Upper lobe of left lung (tissue), 6 donors: ENCODE data around the gene INSRR. TPM values are rescaled to one million over a fixed set of nuclear protein-coding genes. Genes with fewer than 3 reads are reported as not detected.

ENCODE experiments used
- ATAC-seq, 2 donors: fragments of 200-7000 bp; cut with Tn5 transposase; one replicate each; pipeline ENCODE4 v1.9.1; 2022; ENCODE audit warnings: mild to moderate bottlenecking in 2 of 2, moderate library complexity in 2 of 2; ENCODE audit not compliant: low FRiP score in 2 of 2
- DNase-seq, 2 donors: peaks; one replicate each; pipeline ENCODE4 v3.0.0-alpha.2; 2019 to 2020
- H3K27ac ChIP-seq, 4 donors: fragments of 200-600 bp; sonication (generic); one replicate each; pipeline ENCODE4 v1.5.1; 2016 to 2019
- H3K27me3 ChIP-seq, 4 donors: fragments of 200-600 bp; sonication (generic); one replicate each; pipeline ENCODE4 v1.5.1; 2017 to 2019
- H3K36me3 ChIP-seq, 4 donors: fragments of 200-600 bp; sonication (generic); one replicate each; pipeline ENCODE4 v1.5.1; 2016 to 2019
- H3K4me1 ChIP-seq, 4 donors: fragments of 200-600 bp; sonication (generic); one replicate each; pipeline ENCODE4 v1.5.1; 2018 to 2019
- H3K4me3 ChIP-seq, 4 donors: fragments of 200-600 bp; sonication (generic); one replicate each; pipeline ENCODE4 v1.5.1; 2017 to 2019; ENCODE audit warnings: mild to moderate bottlenecking in 2 of 4, moderate library complexity in 1 of 4
- H3K9me3 ChIP-seq, 4 donors: fragments of 200-600 bp; sonication (generic); one replicate each; pipeline ENCODE4 v1.5.1; 2018 to 2019
- CTCF ChIP-seq, 6 experiments: fragments of 450-650 bp in 4 of 6; fragments of 200-600 bp in 2 of 6; sonication (generic) in 2 of 6; IDR thresholded peaks; one replicate each; pipeline ENCODE4 v1.5.1; 2016 to 2019; ENCODE audit warnings: antibody characterized with exemption in 6 of 6
- EP300 ChIP-seq, 4 donors: sonication (generic); formaldehyde crosslinking; IDR thresholded peaks; one replicate each; pipeline ENCODE4 v1.5.1; 2017; ENCODE audit warnings: antibody characterized with exemption in 4 of 4, control low read depth in 2 of 4
- POLR2A ChIP-seq, 4 donors: fragments of 450-650 bp; IDR thresholded peaks; one replicate each; pipeline ENCODE4 v1.5.1; 2016 to 2017; ENCODE audit warnings: antibody characterized with exemption in 4 of 4, mild to moderate bottlenecking in 2 of 4
- POLR2AphosphoS5 ChIP-seq, 2 donors: sonication (generic); formaldehyde crosslinking; IDR thresholded peaks; one replicate each; pipeline ENCODE4 v1.5.1; 2017; ENCODE audit warnings: antibody characterized with exemption in 2 of 2
- WGBS, 2 donors: methylation state at CpG; one replicate each; pipeline ENCODE4 v1.1.5; 2017 to 2018; 5-methylcytosine and 5-hydroxymethylcytosine counted together
- total RNA-seq, 6 donors: library from RNA; depleted of rRNA in 4 of 6; stranded (reverse); fragments of >200 nt in 4 of 6; gene quantifications; one replicate each; pipeline versions ENCODE4 v1.1.0 to v1.2.1, GENCODE V29; 2016 to 2021
- donor health status: DM: no; HTN: no; CAD: no; lungs with moderate emphysema.
- donor health status: DM: no; HTN: yes; CAD: no; lungs with severe emphysema.

The INSRR gene
- total RNA-seq, 6 donors from 2014 or later = 0.03 to 0.22 TPM; not detected in 4

DNA sequence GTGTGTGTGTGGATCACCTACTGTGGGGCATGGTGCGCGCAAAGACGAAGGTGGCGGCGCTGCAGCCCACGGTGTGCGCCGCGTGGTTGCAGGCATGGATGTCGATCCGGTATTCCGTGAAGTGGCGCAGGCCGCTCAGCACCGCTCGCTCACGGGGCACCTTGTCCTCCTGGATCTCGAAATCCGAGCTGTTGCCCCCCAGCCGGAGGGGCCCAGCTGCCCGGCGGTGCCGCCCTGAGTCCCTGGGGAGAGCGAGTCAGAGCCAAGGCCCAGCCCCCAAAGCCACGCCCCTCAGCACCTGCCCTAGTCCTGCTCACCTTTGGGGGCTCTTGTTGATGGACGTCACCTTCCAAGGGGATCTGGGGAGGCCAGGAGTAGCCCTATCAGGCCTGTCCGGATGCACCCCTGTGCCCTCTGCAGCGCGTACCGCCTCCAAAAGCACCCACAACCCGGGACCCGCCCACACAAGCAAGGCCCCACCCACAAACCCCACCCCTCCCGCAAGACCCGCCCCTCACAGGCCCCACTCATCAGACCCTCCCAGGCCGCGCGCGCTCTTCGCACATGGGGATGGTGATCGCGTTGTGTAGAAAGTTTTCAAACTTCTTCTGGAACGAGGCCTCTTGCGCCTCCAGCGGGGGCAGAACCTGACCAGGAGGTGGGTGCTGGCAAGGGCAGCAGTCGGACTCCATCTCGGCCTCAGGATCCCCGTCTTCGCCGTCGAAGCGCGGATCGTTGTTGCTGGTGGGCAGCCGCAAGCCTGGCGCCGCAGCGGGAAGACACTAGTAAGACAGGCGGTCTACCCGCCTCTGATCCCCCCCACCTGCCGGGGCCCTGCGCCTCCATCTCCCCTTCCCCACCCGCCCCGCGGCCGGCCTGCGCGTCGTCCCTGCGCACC is 13.6 kb downstream of the INSRR start:
- Histone ChIP-seq H3K9me3 (no peaks in the 10 kb centered on the region), H3K27me3 (peaks cover 0 to 33% (median 14%) of the 10 kb centered on the region in 4 donors), H3K4me3 (peak overlapping the region in 1 of 4 donors; percentile 20), H3K36me3 (no peaks in the 10 kb centered on the region), H3K4me1 (peaks cover 7 to 21% (median 12%) of the 10 kb centered on the region in 4 donors), H3K27ac (no peak overlapping the region)
- 12% methylated on average over 50 of the region's 69 CpGs; no CpG with 5 or more reads in 1 of the 2 donors for WGBS, 2 donors
- peak in 1 of 2 donors; percentile 84 for DNase-seq
- TF ChIP-seq EP300 (IDR thresholded peaks at IDR 0.05) (no peak), POLR2A (IDR thresholded peaks at IDR 0.05) (no peak), POLR2AphosphoS5 (IDR thresholded peaks at IDR 0.05) (no peak), CTCF (IDR thresholded peaks at IDR 0.05) (no peak)
- ATAC-seq = no peak

DNA sequence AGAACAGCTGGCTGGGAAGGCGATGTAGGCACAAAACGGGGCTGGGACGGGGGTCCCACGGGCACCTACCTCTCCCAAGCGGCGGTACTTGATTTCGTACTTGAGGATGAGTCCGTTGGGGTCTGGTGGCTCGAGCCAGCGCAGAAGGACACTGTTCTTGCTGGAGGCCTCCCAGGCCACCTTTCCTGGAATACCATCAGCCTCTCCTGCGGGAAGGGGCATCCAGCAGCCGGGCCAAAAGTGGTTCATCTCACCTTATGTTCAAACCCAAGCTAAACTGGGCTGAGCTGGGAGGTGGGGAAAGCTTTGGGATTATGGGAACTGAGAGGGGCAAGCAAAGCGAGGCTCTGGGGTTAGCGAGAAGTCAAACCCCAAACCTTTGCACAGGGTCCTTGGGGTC is 14.3 kb downstream of the INSRR start:
- peaks cover 7 to 21% (median 12%) of the 10 kb centered on the region in 4 donors for H3K4me1 ChIP-seq
- no peak overlapping the region for H3K27ac ChIP-seq
- no peak for TF ChIP-seq EP300 (IDR thresholded peaks at IDR 0.05)
- TF ChIP-seq CTCF (IDR thresholded peaks at IDR 0.05) = no peak
- TF ChIP-seq POLR2A (IDR thresholded peaks at IDR 0.05) = no peak
- no peak for TF ChIP-seq POLR2AphosphoS5 (IDR thresholded peaks at IDR 0.05)
- H3K9me3 ChIP-seq = no peaks in the 10 kb centered on the region
- 31 to 35% methylated on average over 4 to 14 of the region's 14 CpGs for WGBS, 2 donors
- no peak for DNase-seq
- ATAC-seq = no peak
- H3K36me3 ChIP-seq = no peaks in the 10 kb centered on the region
- H3K27me3 ChIP-seq = peaks cover 0 to 33% (median 14%) of the 10 kb centered on the region in 4 donors
- no peak overlapping the region for H3K4me3 ChIP-seq

- Histone ChIP-seq H3K4me3 (no peak overlapping the region), H3K36me3 (no peaks in the 10 kb centered on the region), H3K4me1 (peaks cover 7 to 20% (median 11%) of the 10 kb centered on the region in 4 donors), H3K27ac (no peak overlapping the region), H3K27me3 (peaks cover 0 to 29% (median 12%) of the 10 kb centered on the region in 4 donors), H3K9me3 (no peaks in the 10 kb centered on the region)
- ATAC-seq (no peak), DNase-seq (no peak)
- no peak for TF ChIP-seq POLR2AphosphoS5 (IDR thresholded peaks at IDR 0.05)
- no peak for TF ChIP-seq POLR2A (IDR thresholded peaks at IDR 0.05)
- TF ChIP-seq EP300 (IDR thresholded peaks at IDR 0.05) = no peak
- no peak for TF ChIP-seq CTCF (IDR thresholded peaks at IDR 0.05)
- WGBS, 2 donors = 41 to 45% methylated on average over 6 of the region's 6 CpGs
These were observed 14.8 kb downstream of the INSRR start for GRCh38 chr1:156844102-156844501.

DNA sequence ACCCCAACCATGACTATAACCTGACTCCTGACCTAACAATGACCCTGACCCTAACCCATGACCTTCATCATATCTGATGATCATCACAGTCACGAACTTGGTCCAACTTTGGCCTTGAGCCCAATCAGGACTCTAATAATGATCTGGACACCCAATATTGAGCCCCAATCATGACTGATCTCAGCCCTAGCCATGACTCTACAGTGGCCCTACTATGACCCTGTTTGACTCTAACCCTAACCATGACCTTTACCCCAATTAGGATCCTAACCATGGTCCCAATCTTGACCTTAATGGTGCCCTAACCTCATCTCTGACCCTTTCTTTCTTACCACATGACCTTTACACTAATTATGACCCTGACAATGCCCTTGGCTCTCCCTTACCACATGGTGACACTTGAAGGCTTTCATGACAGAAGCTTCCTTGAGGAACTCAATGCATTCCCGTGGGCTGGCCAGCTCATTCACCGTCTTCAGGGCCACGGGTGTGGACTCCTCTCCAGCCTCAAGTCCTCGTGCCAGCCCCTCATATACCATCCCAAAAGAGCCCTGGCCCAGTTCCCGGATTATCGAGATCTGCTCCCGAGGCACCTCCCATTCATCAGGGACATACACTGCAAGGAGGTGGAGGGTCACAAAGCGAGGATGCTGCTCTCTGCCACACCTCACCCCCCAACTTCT is 16.2 kb downstream of the INSRR start:
- no peak overlapping the region for H3K27ac ChIP-seq
- H3K27me3 ChIP-seq = peaks cover 0 to 24% (median 9%) of the 10 kb centered on the region in 4 donors

More for the DNA sequence above, 16.2 kb downstream of the INSRR start:
- H3K36me3 ChIP-seq = no peaks in the 10 kb centered on the region
- DNase-seq (no peak), ATAC-seq (no peak)
- no peaks in the 10 kb centered on the region for H3K9me3 ChIP-seq
- H3K4me3 ChIP-seq = no peak overlapping the region
- no peak for TF ChIP-seq POLR2AphosphoS5 (IDR thresholded peaks at IDR 0.05)
- TF ChIP-seq CTCF (IDR thresholded peaks at IDR 0.05) = no peak
- no peak for TF ChIP-seq EP300 (IDR thresholded peaks at IDR 0.05)
- no peak for TF ChIP-seq POLR2A (IDR thresholded peaks at IDR 0.05)
- H3K4me1 ChIP-seq = peaks cover 7 to 12% (median 9%) of the 10 kb centered on the region in 4 donors
- 80 to 81% methylated on average over 9 of the region's 9 CpGs for WGBS, 2 donors
